ENCODE measurements around the gene AGAP3.

Gene AGAP3

GRCh38 chr7:151138153-151138851, 52.0 kb downstream of the AGAP3 start:
- no peak for DNase-seq

- no peak for DNase-seq
These were observed 53.0 kb downstream of the AGAP3 start for GRCh38 chr7:151139071-151139790.

GRCh38 chr7:151139791-151140190, 53.5 kb downstream of the AGAP3 start:
- no peak for DNase-seq

GRCh38 chr7:151140826-151141225, 54.6 kb downstream of the AGAP3 start:
- DNase-seq = no peak

GRCh38 chr7:151141311-151141854, 55.1 kb downstream of the AGAP3 start:
- DNase-seq = no peak

- no peak for DNase-seq
These were observed 55.8 kb downstream of the AGAP3 start for GRCh38 chr7:151141855-151142685.

- no peak for DNase-seq
These were observed 56.4 kb downstream of the AGAP3 start for GRCh38 chr7:151142686-151143040.

GRCh38 chr7:151143261-151144015, 57.2 kb downstream of the AGAP3 start:
- DNase-seq = no peak

- DNase-seq = no peak
These were observed 58.1 kb downstream of the AGAP3 start for GRCh38 chr7:151144387-151144786.

- no peak for DNase-seq
These were observed 60.5 kb downstream of the AGAP3 start for GRCh38 chr7:151146761-151147160.

GRCh38 chr7:151148319-151149259, 62.3 kb downstream of the AGAP3 start:
- no peak for DNase-seq

GRCh38 chr7:151150388-151150787, 64.1 kb downstream of the AGAP3 start:
- DNase-seq = no peak

- DNase-seq = no peak
These were observed 66.6 kb downstream of the AGAP3 start for GRCh38 chr7:151152643-151153513.

- DNase-seq = no peak
These were observed 71.5 kb downstream of the AGAP3 start for GRCh38 chr7:151157645-151158329.

- no peak for DNase-seq
These were observed 75.5 kb downstream of the AGAP3 start for GRCh38 chr7:151161757-151162156.

- DNase-seq = no peak
These were observed 80.4 kb downstream of the AGAP3 start for GRCh38 chr7:151166629-151167196.

GRCh38 chr7:151167197-151167961, 81.1 kb downstream of the AGAP3 start, which contains the start of gene GBX1:
TSS of gene GBX1 (minus strand) at chr7:151167694. CDS start at chr7:151167548, 146 bp downstream.
- no peak for DNase-seq

GRCh38 chr7:151168003-151168786, 81.9 kb downstream of the AGAP3 start:
- no peak for DNase-seq

All from fibroblast of skin of right quadriceps (primary cell).